SK-N-SH treated with all-trans-retinoic acid at 6 μM for 48 hours (cell line): ENCODE data around the gene PRXL2B.

Source experiments
- ATAC-seq: fragments of 200-7000 bp; cut with Tn5 transposase; 3 replicates; pipeline ENCODE4 v1.9.1; 2020; ENCODE audit warnings: mild to moderate bottlenecking, moderate library complexity
- BACH2 ChIP-seq: fragments of 250-450 bp; sonication (Bioruptor Pico); IDR thresholded peaks from 2 replicates; pipeline ENCODE4 v1.9.0; 2021; ENCODE audit warnings: mild to moderate bottlenecking, borderline replicate concordance
- CSDC2 ChIP-seq: fragments of 250-450 bp; sonication (Bioruptor Pico); IDR thresholded peaks from 2 replicates; pipeline ENCODE4 v1.5.0; 2020; ENCODE audit warnings: mild to moderate bottlenecking, moderate library complexity
- ESRRG ChIP-seq: fragments of 250-450 bp; sonication (Bioruptor Pico); IDR thresholded peaks from 2 replicates; pipeline ENCODE4 v1.6.1; 2021; ENCODE audit warnings: mild to moderate bottlenecking
- GLIS3 ChIP-seq: fragments of 250-450 bp; sonication (Bioruptor Pico); IDR thresholded peaks from 2 replicates; pipeline ENCODE4 v1.5.0; 2020; ENCODE audit warnings: mild to moderate bottlenecking, moderate library complexity
- ISL1 ChIP-seq: fragments of 250-450 bp; sonication (Bioruptor Pico); IDR thresholded peaks from 2 replicates; pipeline ENCODE4 v2.1.2; 2022; ENCODE audit warnings: mild to moderate bottlenecking, moderate library complexity
- OSR1 ChIP-seq: fragments of 250-450 bp; sonication (Bioruptor Pico); IDR thresholded peaks from 2 replicates; pipeline ENCODE4 v1.8.0; 2022; ENCODE audit warnings: moderate library complexity, mild to moderate bottlenecking, inconsistent platforms
- PPARA ChIP-seq: fragments of 250-450 bp; sonication (Bioruptor Pico); IDR thresholded peaks from 2 replicates; pipeline ENCODE4 v1.5.0; 2020; ENCODE audit warnings: mild to moderate bottlenecking, borderline replicate concordance
- RARB ChIP-seq: fragments of 250-450 bp; sonication (Bioruptor Pico); IDR thresholded peaks from 2 replicates; pipeline ENCODE4 v1.8.0; 2021; ENCODE audit warnings: mild to moderate bottlenecking, moderate library complexity
- SNAI2 ChIP-seq: fragments of 250-450 bp; sonication (Bioruptor Pico); IDR thresholded peaks from 2 replicates; pipeline ENCODE4 v1.5.0; 2020; ENCODE audit warnings: mild to moderate bottlenecking, moderate library complexity
- TCF4 ChIP-seq: fragments of 250-450 bp; sonication (Bioruptor Pico); IDR thresholded peaks from 2 replicates; pipeline ENCODE4 v1.8.0; 2021; ENCODE audit warnings: mild to moderate bottlenecking, moderate library complexity, borderline replicate concordance
- ZC3H10 ChIP-seq: fragments of 250-450 bp; sonication (Bioruptor Pico); IDR thresholded peaks from 2 replicates; pipeline ENCODE4 v1.5.1; 2021; ENCODE audit warnings: mild to moderate bottlenecking, moderate library complexity
- ZFP3 ChIP-seq: fragments of 250-450 bp; sonication (Bioruptor Pico); IDR thresholded peaks from 2 replicates; pipeline ENCODE4 v1.5.0; 2020; ENCODE audit warnings: mild to moderate bottlenecking, moderate library complexity
- ZNF565 ChIP-seq: fragments of 450-650 bp; formaldehyde crosslinking; conservative IDR thresholded peaks from 2 replicates; pipeline ENCODE4 v1.5.0; 2020; ENCODE audit warnings: low read depth, mild to moderate bottlenecking, moderate library complexity
- ZNF70 ChIP-seq: fragments of 450-650 bp; formaldehyde crosslinking; IDR thresholded peaks from 2 replicates; pipeline ENCODE4 v1.5.0; 2020; ENCODE audit warnings: mild to moderate bottlenecking, moderate library complexity
- ZNF8 ChIP-seq: fragments of 450-650 bp; formaldehyde crosslinking; IDR thresholded peaks from 2 replicates; pipeline ENCODE4 v1.5.0; 2020; ENCODE audit warnings: mild to moderate bottlenecking, moderate library complexity
- TF ChIP-seq, protein P1 (sequence below): fragments of 250-450 bp; sonication (Bioruptor Pico); IDR thresholded peaks from 2 replicates; pipeline ENCODE4 v1.5.1; 2021; ENCODE audit warnings: mild to moderate bottlenecking, moderate library complexity
- TF ChIP-seq, protein P2 (sequence below): fragments of 250-450 bp; sonication (Bioruptor Pico); IDR thresholded peaks from 2 replicates; pipeline ENCODE4 v1.5.1; 2020; ENCODE audit warnings: low read depth, mild to moderate bottlenecking, moderate library complexity
- TF ChIP-seq, protein P3 (sequence below): fragments of 250-450 bp; sonication (Bioruptor Pico); IDR thresholded peaks from 2 replicates; pipeline ENCODE4 v1.5.0; 2020; ENCODE audit warnings: mild to moderate bottlenecking, moderate library complexity
- TF ChIP-seq, protein P4 (sequence below): fragments of 250-450 bp; sonication (Bioruptor Pico); IDR thresholded peaks from 2 replicates; pipeline ENCODE4 v1.8.0; 2020; ENCODE audit warnings: mild to moderate bottlenecking, moderate library complexity, borderline replicate concordance
- TF ChIP-seq, protein P5 (sequence below): fragments of 250-450 bp; sonication (Bioruptor Pico); IDR thresholded peaks from 2 replicates; pipeline ENCODE4 v1.8.0; 2021; ENCODE audit warnings: low read depth, mild to moderate bottlenecking, moderate library complexity, borderline replicate concordance

PRXL2B gene

DNA sequence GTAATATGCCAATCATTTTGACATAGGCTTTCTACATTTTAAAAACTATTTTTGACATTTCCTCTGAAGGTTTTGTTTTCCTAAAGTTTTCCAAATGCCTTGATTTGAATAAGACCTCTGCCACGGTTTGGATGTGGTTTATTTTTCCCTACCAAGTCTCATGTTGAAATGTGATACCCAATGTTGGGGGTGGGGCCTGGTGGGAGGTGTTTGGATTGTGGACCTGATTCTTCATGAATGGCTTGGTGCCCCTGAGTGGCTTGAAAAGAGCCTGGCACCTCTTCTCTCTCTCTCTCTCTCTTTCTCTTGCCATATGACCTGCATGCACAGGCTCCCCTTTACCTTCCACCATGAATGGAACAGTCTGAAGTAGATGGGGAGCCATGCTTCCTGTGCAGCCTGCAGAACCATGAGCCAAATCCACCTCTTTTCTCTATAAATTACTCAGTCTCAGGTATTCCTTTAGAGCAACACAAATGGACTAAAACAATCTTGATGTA lies 31.4 kb downstream of the PRXL2B start:
- no peak for ATAC-seq
- TF ChIP-seq RARB (CRISPR knock-in tag), result no peak

DNA sequence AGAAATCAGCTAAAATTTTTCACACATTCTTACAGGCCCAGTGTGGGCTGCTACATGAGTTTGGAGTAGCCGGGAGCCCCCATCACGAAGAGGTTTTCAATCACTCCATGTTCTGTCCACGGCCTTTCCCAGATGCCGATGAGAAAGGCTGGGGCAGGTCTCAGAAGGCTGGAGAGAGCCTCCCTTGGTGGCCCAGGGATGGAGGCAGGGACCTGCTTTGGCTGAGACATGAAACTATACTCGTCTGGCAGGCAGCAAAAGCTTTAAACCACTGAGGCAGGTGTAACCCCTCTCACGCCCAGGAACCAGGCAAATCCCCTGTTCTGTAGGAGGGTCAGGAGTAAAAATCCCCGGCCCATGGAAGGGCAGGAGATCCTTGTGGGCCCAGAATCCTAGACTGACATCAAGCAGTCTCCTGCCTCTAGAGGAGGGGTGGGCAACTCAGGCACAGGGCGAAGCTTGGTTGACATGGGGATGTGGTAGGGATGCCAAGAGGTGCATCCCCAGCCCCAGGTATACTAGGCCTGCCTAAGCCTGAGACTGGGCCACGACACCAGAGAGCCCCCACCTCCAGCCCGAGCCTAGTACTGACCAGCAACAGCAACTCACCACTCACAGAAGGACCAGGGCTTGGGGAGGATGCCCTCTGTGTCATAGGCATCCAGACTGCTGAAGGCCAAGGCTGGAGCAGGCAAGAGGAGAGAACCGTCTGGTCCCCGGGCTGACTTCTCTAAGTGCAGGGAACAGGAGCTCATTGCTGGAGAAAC lies 37.2 kb downstream of the PRXL2B start:
- TF ChIP-seq ESRRG (CRISPR knock-in tag) (no peak), GLIS3 (CRISPR knock-in tag) (no peak), ZNF70 (CRISPR knock-in tag) (no peak), ZFP3 (CRISPR knock-in tag) (no peak), PPARA (CRISPR knock-in tag) (no peak), BACH2 (CRISPR knock-in tag) (no peak), RARB (CRISPR knock-in tag) (no peak), ZNF8 (no peak), TCF4 (no peak)
- TF ChIP-seq, protein P1, sequence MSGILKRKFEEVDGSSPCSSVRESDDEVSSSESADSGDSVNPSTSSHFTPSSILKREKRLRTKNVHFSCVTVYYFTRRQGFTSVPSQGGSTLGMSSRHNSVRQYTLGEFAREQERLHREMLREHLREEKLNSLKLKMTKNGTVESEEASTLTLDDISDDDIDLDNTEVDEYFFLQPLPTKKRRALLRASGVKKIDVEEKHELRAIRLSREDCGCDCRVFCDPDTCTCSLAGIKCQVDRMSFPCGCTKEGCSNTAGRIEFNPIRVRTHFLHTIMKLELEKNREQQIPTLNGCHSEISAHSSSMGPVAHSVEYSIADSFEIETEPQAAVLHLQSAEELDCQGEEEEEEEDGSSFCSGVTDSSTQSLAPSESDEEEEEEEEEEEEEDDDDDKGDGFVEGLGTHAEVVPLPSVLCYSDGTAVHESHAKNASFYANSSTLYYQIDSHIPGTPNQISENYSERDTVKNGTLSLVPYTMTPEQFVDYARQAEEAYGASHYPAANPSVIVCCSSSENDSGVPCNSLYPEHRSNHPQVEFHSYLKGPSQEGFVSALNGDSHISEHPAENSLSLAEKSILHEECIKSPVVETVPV (CRISPR knock-in tag), result no peak
- TF ChIP-seq, protein P2, sequence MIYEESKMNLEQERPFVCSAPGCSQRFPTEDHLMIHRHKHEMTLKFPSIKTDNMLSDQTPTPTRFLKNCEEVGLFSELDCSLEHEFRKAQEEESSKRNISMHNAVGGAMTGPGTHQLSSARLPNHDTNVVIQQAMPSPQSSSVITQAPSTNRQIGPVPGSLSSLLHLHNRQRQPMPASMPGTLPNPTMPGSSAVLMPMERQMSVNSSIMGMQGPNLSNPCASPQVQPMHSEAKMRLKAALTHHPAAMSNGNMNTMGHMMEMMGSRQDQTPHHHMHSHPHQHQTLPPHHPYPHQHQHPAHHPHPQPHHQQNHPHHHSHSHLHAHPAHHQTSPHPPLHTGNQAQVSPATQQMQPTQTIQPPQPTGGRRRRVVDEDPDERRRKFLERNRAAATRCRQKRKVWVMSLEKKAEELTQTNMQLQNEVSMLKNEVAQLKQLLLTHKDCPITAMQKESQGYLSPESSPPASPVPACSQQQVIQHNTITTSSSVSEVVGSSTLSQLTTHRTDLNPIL (CRISPR knock-in tag), result no peak
- TF ChIP-seq, protein P3, sequence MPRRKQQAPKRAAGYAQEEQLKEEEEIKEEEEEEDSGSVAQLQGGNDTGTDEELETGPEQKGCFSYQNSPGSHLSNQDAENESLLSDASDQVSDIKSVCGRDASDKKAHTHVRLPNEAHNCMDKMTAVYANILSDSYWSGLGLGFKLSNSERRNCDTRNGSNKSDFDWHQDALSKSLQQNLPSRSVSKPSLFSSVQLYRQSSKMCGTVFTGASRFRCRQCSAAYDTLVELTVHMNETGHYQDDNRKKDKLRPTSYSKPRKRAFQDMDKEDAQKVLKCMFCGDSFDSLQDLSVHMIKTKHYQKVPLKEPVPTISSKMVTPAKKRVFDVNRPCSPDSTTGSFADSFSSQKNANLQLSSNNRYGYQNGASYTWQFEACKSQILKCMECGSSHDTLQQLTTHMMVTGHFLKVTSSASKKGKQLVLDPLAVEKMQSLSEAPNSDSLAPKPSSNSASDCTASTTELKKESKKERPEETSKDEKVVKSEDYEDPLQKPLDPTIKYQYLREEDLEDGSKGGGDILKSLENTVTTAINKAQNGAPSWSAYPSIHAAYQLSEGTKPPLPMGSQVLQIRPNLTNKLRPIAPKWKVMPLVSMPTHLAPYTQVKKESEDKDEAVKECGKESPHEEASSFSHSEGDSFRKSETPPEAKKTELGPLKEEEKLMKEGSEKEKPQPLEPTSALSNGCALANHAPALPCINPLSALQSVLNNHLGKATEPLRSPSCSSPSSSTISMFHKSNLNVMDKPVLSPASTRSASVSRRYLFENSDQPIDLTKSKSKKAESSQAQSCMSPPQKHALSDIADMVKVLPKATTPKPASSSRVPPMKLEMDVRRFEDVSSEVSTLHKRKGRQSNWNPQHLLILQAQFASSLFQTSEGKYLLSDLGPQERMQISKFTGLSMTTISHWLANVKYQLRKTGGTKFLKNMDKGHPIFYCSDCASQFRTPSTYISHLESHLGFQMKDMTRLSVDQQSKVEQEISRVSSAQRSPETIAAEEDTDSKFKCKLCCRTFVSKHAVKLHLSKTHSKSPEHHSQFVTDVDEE, result no peak
- TF ChIP-seq, protein P4, sequence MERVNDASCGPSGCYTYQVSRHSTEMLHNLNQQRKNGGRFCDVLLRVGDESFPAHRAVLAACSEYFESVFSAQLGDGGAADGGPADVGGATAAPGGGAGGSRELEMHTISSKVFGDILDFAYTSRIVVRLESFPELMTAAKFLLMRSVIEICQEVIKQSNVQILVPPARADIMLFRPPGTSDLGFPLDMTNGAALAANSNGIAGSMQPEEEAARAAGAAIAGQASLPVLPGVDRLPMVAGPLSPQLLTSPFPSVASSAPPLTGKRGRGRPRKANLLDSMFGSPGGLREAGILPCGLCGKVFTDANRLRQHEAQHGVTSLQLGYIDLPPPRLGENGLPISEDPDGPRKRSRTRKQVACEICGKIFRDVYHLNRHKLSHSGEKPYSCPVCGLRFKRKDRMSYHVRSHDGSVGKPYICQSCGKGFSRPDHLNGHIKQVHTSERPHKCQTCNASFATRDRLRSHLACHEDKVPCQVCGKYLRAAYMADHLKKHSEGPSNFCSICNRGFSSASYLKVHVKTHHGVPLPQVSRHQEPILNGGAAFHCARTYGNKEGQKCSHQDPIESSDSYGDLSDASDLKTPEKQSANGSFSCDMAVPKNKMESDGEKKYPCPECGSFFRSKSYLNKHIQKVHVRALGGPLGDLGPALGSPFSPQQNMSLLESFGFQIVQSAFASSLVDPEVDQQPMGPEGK (CRISPR knock-in tag), result no peak
- ATAC-seq, result no peak

DNA sequence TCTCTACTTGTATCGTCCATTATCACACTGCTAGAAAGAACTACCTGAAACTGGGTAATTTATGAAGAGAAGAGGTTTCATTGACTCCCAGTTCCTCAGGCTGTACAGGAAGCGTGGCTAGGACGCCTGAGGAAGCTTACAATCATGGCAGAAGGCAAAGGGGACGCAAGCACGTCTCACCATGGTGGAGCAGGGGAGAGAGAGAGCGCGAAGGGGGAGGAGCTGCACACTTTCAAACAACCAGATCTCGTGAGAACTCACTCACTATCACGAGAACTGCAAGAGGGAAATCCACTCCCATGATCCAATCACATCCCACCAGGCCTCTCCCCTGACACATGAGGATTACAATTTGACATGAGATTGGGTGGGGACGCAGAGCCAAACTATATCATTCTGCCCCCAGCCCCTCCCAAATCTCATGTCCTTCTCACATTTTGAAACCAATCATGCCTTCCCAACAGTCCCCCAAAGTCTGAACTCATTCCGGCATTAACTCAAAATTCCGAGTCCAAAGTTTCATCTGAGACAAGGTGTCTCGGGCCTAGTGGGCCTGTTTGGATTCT lies 38.2 kb downstream of the PRXL2B start:
- no peak for ATAC-seq
- TF ChIP-seq RARB (CRISPR knock-in tag), result no peak
- no peak for TF ChIP-seq ZNF565
- no peak for TF ChIP-seq ZC3H10 (CRISPR knock-in tag)
- TF ChIP-seq, protein P3, result no peak
- TF ChIP-seq, protein P4 (CRISPR knock-in tag), result no peak
- no peak for TF ChIP-seq OSR1
- TF ChIP-seq ZNF8, result no peak
- TF ChIP-seq GLIS3 (CRISPR knock-in tag), result no peak
- TF ChIP-seq SNAI2 (CRISPR knock-in tag), result no peak
- TF ChIP-seq TCF4, result no peak
- TF ChIP-seq CSDC2, result no peak
- TF ChIP-seq ESRRG (CRISPR knock-in tag), result no peak
- TF ChIP-seq, protein P1 (CRISPR knock-in tag), result no peak
- TF ChIP-seq BACH2 (CRISPR knock-in tag), result no peak
- TF ChIP-seq ISL1, result no peak
- TF ChIP-seq, protein P5, sequence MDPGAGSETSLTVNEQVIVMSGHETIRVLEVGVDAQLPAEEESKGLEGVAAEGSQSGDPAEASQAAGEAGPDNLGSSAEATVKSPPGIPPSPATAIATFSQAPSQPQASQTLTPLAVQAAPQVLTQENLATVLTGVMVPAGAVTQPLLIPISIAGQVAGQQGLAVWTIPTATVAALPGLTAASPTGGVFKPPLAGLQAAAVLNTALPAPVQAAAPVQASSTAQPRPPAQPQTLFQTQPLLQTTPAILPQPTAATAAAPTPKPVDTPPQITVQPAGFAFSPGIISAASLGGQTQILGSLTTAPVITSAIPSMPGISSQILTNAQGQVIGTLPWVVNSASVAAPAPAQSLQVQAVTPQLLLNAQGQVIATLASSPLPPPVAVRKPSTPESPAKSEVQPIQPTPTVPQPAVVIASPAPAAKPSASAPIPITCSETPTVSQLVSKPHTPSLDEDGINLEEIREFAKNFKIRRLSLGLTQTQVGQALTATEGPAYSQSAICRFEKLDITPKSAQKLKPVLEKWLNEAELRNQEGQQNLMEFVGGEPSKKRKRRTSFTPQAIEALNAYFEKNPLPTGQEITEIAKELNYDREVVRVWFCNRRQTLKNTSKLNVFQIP (CRISPR knock-in tag), result no peak
